ENCODE measurements around the gene TMEM9.

The TMEM9 gene

GRCh38 chr1:201143726-201144635 is 10.3 kb downstream of the TMEM9 start:
- Histone ChIP-seq H3K36me3 (ENCODE audit: insufficient read depth, low read length) (peaks cover 51% of the 10 kb centered on the region), H3K27me3 (ENCODE audit: control insufficient read depth, insufficient read depth, low read length) (no peaks in the 10 kb centered on the region), H3K4me3 (ENCODE audit: low read length) (no peak overlapping the region), H3K4me1 (ENCODE audit: control insufficient read depth, insufficient read depth, low read length) (peaks cover under 1% of the 10 kb centered on the region), H3K9ac (ENCODE audit: low read depth, low read length) (no peak overlapping the region), H3K9me3 (replicated peaks; ENCODE audit: low read length) (no peaks in the 10 kb centered on the region), H3K4me2 (ENCODE audit: low read length) (no peak overlapping the region)

- Histone ChIP-seq H3K4me1 (ENCODE audit: control insufficient read depth, insufficient read depth, low read length) (peaks cover 10% of the 10 kb centered on the region), H3K4me2 (ENCODE audit: low read length) (no peak overlapping the region), H3K4me3 (ENCODE audit: low read length) (no peak overlapping the region), H3K27me3 (ENCODE audit: control insufficient read depth, insufficient read depth, low read length) (no peaks in the 10 kb centered on the region), H3K9ac (ENCODE audit: low read depth, low read length) (no peak overlapping the region), H3K36me3 (ENCODE audit: insufficient read depth, low read length) (peaks cover 43% of the 10 kb centered on the region), H3K9me3 (replicated peaks; ENCODE audit: low read length) (no peaks in the 10 kb centered on the region)
Measured at GRCh38 chr1:201142849-201143725, 11.2 kb downstream of the TMEM9 start.

- H3K4me1 ChIP-seq (ENCODE audit: control insufficient read depth, insufficient read depth, low read length), result peaks cover 17% of the 10 kb centered on the region
- H3K27me3 ChIP-seq (ENCODE audit: control insufficient read depth, insufficient read depth, low read length), result no peaks in the 10 kb centered on the region
- no peak overlapping the region for H3K9ac ChIP-seq (ENCODE audit: low read depth, low read length)
- peaks cover 39% of the 10 kb centered on the region for H3K36me3 ChIP-seq (ENCODE audit: insufficient read depth, low read length)
- no peaks in the 10 kb centered on the region for H3K9me3 ChIP-seq (replicated peaks; ENCODE audit: low read length)
- no peak overlapping the region for H3K4me2 ChIP-seq (ENCODE audit: low read length)
- H3K4me3 ChIP-seq (ENCODE audit: low read length), result no peak overlapping the region
Measured at GRCh38 chr1:201142011-201142848, 12.0 kb downstream of the TMEM9 start.

DNA sequence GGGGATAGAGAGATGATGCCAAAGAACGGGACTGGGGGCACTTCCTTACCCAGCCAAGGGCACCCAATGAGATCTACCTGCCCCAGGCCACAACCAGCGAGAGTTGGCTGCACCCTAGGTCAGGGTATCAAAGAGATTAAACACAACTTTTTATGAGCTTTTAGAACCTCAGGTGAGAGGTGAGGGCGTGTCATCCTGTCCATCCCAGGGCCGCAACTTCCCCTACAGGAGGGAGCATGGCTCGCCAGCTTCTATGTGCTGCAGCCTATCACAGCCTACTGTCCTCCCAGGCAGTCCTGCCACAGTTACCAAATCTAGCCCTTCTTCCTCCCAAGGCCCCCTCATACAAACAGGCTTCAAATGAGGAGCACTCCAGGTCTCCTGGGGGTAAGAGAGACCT is 12.9 kb downstream of the TMEM9 start:
- Histone ChIP-seq H3K27me3 (ENCODE audit: control insufficient read depth, insufficient read depth, low read length) (no peaks in the 10 kb centered on the region), H3K36me3 (ENCODE audit: insufficient read depth, low read length) (peaks cover 35% of the 10 kb centered on the region), H3K4me3 (ENCODE audit: low read length) (no peak overlapping the region), H3K4me2 (ENCODE audit: low read length) (no peak overlapping the region), H3K4me1 (ENCODE audit: control insufficient read depth, insufficient read depth, low read length) (peaks cover 25% of the 10 kb centered on the region), H3K9ac (ENCODE audit: low read depth, low read length) (no peak overlapping the region), H3K9me3 (replicated peaks; ENCODE audit: low read length) (no peaks in the 10 kb centered on the region)

DNA sequence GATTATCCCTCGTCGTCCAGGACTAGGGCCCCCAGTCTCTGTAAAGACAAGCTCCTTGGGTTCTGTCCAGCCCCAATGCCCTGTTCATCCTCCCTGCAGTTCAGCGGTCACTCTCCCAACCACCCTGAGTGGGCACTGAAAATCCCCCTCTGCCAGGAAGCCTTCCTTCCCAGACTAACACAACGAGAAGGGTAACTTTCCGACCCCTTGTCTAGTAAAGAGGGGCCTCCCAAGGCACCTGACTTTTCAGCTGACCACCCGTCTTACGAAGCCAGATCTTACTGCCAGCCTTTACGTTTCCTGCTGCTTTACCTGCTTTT is 13.4 kb downstream of the TMEM9 start:
- H3K4me1 ChIP-seq (ENCODE audit: control insufficient read depth, insufficient read depth, low read length), result peaks cover 25% of the 10 kb centered on the region
- H3K36me3 ChIP-seq (ENCODE audit: insufficient read depth, low read length), result peaks cover 33% of the 10 kb centered on the region
- H3K27me3 ChIP-seq (ENCODE audit: control insufficient read depth, insufficient read depth, low read length), result no peaks in the 10 kb centered on the region
- no peak overlapping the region for H3K9ac ChIP-seq (ENCODE audit: low read depth, low read length)
- H3K4me2 ChIP-seq (ENCODE audit: low read length), result no peak overlapping the region
- H3K4me3 ChIP-seq (ENCODE audit: low read length), result no peak overlapping the region
- H3K9me3 ChIP-seq (replicated peaks; ENCODE audit: low read length), result no peaks in the 10 kb centered on the region

GRCh38 chr1:201140235-201140940 is 13.9 kb downstream of the TMEM9 start:
- no peak overlapping the region for H3K9ac ChIP-seq (ENCODE audit: low read depth, low read length)
- no peak overlapping the region for H3K4me2 ChIP-seq (ENCODE audit: low read length)
- peaks cover 25% of the 10 kb centered on the region for H3K4me1 ChIP-seq (ENCODE audit: control insufficient read depth, insufficient read depth, low read length)
- H3K4me3 ChIP-seq (ENCODE audit: low read length), result no peak overlapping the region
- no peaks in the 10 kb centered on the region for H3K27me3 ChIP-seq (ENCODE audit: control insufficient read depth, insufficient read depth, low read length)
- H3K36me3 ChIP-seq (ENCODE audit: insufficient read depth, low read length), result peaks cover 34% of the 10 kb centered on the region
- H3K9me3 ChIP-seq (replicated peaks; ENCODE audit: low read length), result no peaks in the 10 kb centered on the region

GRCh38 chr1:201139756-201140155 is 14.5 kb downstream of the TMEM9 start:
- Histone ChIP-seq H3K9ac (ENCODE audit: low read depth, low read length) (no peak overlapping the region), H3K4me3 (ENCODE audit: low read length) (no peak overlapping the region), H3K4me2 (ENCODE audit: low read length) (no peak overlapping the region), H3K27me3 (ENCODE audit: control insufficient read depth, insufficient read depth, low read length) (no peaks in the 10 kb centered on the region), H3K36me3 (ENCODE audit: insufficient read depth, low read length) (peaks cover 33% of the 10 kb centered on the region), H3K4me1 (ENCODE audit: control insufficient read depth, insufficient read depth, low read length) (peaks cover 25% of the 10 kb centered on the region), H3K9me3 (replicated peaks; ENCODE audit: low read length) (no peaks in the 10 kb centered on the region)

DNA sequence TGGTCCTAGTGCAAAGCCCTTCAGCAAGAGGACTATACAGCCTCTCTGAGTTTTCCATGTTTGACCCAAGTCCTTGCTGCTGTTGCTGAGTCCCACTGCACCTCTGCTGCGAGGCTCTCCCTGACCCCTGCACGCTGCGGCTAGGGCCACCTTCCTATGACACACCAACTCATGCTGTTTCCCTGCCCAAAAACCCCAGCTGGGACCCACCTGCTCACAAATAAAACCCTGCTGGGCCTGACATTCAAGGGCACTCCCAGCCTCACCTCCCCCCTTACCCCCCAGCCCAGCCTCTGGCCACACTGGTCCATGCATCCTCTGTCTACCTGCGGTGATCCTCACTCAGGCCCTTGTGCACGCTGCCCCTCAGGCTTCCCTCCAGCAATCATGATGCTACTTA is 15.0 kb downstream of the TMEM9 start:
- peaks cover 33% of the 10 kb centered on the region for H3K36me3 ChIP-seq (ENCODE audit: insufficient read depth, low read length)
- no peak overlapping the region for H3K4me3 ChIP-seq (ENCODE audit: low read length)
- no peak overlapping the region for H3K9ac ChIP-seq (ENCODE audit: low read depth, low read length)
- no peak overlapping the region for H3K4me2 ChIP-seq (ENCODE audit: low read length)
- H3K27me3 ChIP-seq (ENCODE audit: control insufficient read depth, insufficient read depth, low read length), result no peaks in the 10 kb centered on the region
- H3K4me1 ChIP-seq (ENCODE audit: control insufficient read depth, insufficient read depth, low read length), result peaks cover 25% of the 10 kb centered on the region
- H3K9me3 ChIP-seq (replicated peaks; ENCODE audit: low read length), result no peaks in the 10 kb centered on the region

- Histone ChIP-seq H3K27me3 (ENCODE audit: control insufficient read depth, insufficient read depth, low read length) (no peaks in the 10 kb centered on the region), H3K9me3 (replicated peaks; ENCODE audit: low read length) (no peaks in the 10 kb centered on the region), H3K4me1 (ENCODE audit: control insufficient read depth, insufficient read depth, low read length) (peaks cover 25% of the 10 kb centered on the region), H3K9ac (ENCODE audit: low read depth, low read length) (no peak overlapping the region), H3K4me3 (ENCODE audit: low read length) (no peak overlapping the region), H3K4me2 (ENCODE audit: low read length) (peak overlapping the region; percentile 46), H3K36me3 (ENCODE audit: insufficient read depth, low read length) (peaks cover 27% of the 10 kb centered on the region)
Measured at GRCh38 chr1:201138311-201138840, 15.9 kb downstream of the TMEM9 start.

DNA sequence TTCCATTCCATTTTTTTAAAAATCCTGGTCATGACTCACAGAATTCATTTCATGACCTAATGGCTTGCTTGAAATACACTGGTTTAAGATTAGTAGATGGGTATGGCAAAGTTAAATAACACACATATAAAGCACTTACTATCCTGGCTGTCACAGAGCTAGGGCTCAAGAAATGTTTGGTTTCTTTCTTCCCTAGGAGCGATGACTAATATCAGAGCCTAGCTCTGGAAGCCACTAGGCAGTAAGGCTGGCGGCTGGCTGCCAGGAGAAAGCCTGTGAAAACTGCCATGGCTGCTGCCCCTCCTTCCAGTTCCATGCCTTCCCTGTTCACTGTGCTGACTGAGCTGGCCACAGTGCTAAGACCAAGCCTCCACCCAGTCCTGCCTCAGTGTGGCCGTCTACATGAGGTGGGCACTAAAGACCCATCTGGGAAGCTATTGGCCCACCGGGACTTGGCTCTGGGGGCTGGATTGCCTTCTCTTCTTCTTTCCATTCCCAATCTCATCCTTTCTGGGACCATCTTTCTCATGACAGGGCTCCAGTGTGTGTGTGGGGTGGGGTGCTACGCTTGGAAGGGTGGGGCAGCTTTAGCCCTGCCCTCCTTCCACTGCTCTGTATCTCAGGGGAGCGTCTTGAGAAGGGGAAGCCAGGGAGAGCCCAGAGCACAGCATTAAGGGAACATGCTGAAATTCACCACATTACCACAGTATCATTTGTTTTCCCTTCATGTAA is 16.5 kb downstream of the TMEM9 start:
- H3K36me3 ChIP-seq (ENCODE audit: insufficient read depth, low read length), result peaks cover 23% of the 10 kb centered on the region
- H3K9ac ChIP-seq (ENCODE audit: low read depth, low read length), result no peak overlapping the region
- no peaks in the 10 kb centered on the region for H3K9me3 ChIP-seq (replicated peaks; ENCODE audit: low read length)
- H3K4me1 ChIP-seq (ENCODE audit: control insufficient read depth, insufficient read depth, low read length), result peaks cover 25% of the 10 kb centered on the region
- H3K4me3 ChIP-seq (ENCODE audit: low read length), result no peak overlapping the region
- H3K27me3 ChIP-seq (ENCODE audit: control insufficient read depth, insufficient read depth, low read length), result no peaks in the 10 kb centered on the region
- H3K4me2 ChIP-seq (ENCODE audit: low read length), result peak overlapping the region; percentile 46
